ENCODE results near the gene SAMD1. TPM values are rescaled to one million over a fixed set of nuclear protein-coding genes. Genes with fewer than 3 reads are reported as not detected.

Gene SAMD1
- total RNA-seq, 3 donors from 2014 or later (not counting 1 experiment from before 2014, with no cell fraction given), result 30.8 to 33.0 (median 30.9) TPM

- no peak overlapping the region for H3K4me3 ChIP-seq (ENCODE audit: low read length)
- no peak for DNase-seq
- no peak for ATAC-seq
- Mint-ChIP-seq H3K36me3 (no peaks in the 10 kb centered on the region), H3K27ac (no peak overlapping the region), H3K4me1 (peaks cover 0 to 4% of the 10 kb centered on the region in 2 donors), H3K4me3 (no peak overlapping the region), H3K9me3 (no peaks in the 10 kb centered on the region), H3K27me3 (ENCODE audit: low read depth in 2 of 2) (no peaks in the 10 kb centered on the region)
- no peak overlapping the region for H3K27ac ChIP-seq (ENCODE audit: low read length)
- no peaks in the 10 kb centered on the region for H3K27me3 ChIP-seq (ENCODE audit: control insufficient read depth, insufficient read depth, low read length)
- no peaks in the 10 kb centered on the region for H3K4me1 ChIP-seq (ENCODE audit: control insufficient read depth, insufficient read depth, low read length)
- H3K36me3 ChIP-seq (ENCODE audit: control insufficient read depth, insufficient read depth, low read length), result peaks cover 27% of the 10 kb centered on the region
- no peak for TF ChIP-seq CTCF (IDR thresholded peaks at IDR 0.05)
- intact Hi-C loops (cut with micrococcal nuclease), result no loop called here
- 98% methylated on average over 8 of the region's 8 CpGs for WGBS (ENCODE audit: insufficient coverage)
- no peaks in the 10 kb centered on the region for H3K9me3 ChIP-seq (ENCODE audit: control insufficient read depth, insufficient read depth, low read length)
These were observed 15.1 kb upstream of the SAMD1 start for GRCh38 chr19:14105680-14106079.

DNA sequence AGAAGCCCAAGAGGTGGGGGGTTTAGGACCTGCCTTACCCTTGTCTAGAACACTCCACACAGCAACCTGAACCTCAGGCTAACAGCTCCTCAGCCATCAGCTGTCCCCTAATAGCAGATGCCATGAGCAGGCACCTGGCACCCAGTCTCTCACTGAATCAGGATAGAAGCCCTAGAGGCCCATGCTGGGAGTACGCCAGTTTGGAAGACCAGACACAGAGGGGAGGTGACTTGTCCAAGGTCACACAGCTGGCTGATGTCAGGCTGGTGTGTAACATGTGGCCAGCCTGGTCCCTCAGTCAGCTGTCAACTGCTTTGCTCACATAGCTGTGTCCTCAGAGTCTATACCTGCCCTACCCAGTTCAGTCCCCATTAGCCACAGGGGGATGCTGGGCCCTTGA is 12.8 kb upstream of the SAMD1 start:
- no peaks in the 10 kb centered on the region for H3K4me1 Mint-ChIP-seq
- WGBS (ENCODE audit: insufficient coverage), result 100% methylated on average over 1 of the region's 1 CpG
- Histone ChIP-seq H3K27me3 (ENCODE audit: control insufficient read depth, insufficient read depth, low read length) (no peaks in the 10 kb centered on the region), H3K9me3 (ENCODE audit: control insufficient read depth, insufficient read depth, low read length) (no peaks in the 10 kb centered on the region), H3K4me1 (ENCODE audit: control insufficient read depth, insufficient read depth, low read length) (no peaks in the 10 kb centered on the region), H3K27ac (ENCODE audit: low read length) (no peak overlapping the region), H3K36me3 (ENCODE audit: control insufficient read depth, insufficient read depth, low read length) (peaks cover 31% of the 10 kb centered on the region), H3K4me3 (ENCODE audit: low read length) (no peak overlapping the region)
- no peaks in the 10 kb centered on the region for H3K36me3 Mint-ChIP-seq
- no peaks in the 10 kb centered on the region for H3K27me3 Mint-ChIP-seq (ENCODE audit: low read depth in 2 of 2)
- DNase-seq (no peak), ATAC-seq (no peak)
- no peaks in the 10 kb centered on the region for H3K9me3 Mint-ChIP-seq
- TF ChIP-seq CTCF (IDR thresholded peaks at IDR 0.05), result no peak
- H3K4me3 Mint-ChIP-seq, result no peak overlapping the region
- intact Hi-C loops (cut with micrococcal nuclease), result no loop called here
- H3K27ac Mint-ChIP-seq, result no peak overlapping the region

DNA sequence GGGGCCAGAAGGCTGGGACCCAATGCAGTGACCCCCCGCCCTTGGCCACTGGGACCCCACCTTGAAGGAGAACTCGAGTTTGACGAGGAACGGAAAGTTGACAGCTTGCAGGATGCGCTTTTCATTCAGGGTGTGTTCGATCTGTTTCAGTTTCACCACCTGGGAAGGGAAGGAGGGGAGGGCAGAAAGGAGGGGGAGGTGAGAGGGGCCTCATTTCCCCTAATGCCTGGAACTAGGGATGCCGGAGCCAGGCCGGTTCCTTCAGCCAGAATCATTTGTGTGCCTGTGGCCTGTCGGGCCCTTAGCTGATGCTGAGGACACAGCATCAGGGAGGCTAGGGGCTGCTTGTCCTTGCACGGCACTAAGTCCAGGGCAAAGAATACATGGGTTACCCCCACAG is 12.2 kb upstream of the SAMD1 start:
- TF ChIP-seq CTCF (IDR thresholded peaks at IDR 0.05), result no peak
- H3K36me3 Mint-ChIP-seq, result no peaks in the 10 kb centered on the region
- no peaks in the 10 kb centered on the region for H3K9me3 ChIP-seq (ENCODE audit: control insufficient read depth, insufficient read depth, low read length)
- intact Hi-C loops (cut with micrococcal nuclease), result no loop called here
- DNase-seq (no peak), ATAC-seq (no peak)
- no peak overlapping the region for H3K4me3 Mint-ChIP-seq
- H3K9me3 Mint-ChIP-seq, result no peaks in the 10 kb centered on the region
- H3K4me1 ChIP-seq (ENCODE audit: control insufficient read depth, insufficient read depth, low read length), result no peaks in the 10 kb centered on the region
- no peak overlapping the region for H3K27ac Mint-ChIP-seq
- no peaks in the 10 kb centered on the region for H3K4me1 Mint-ChIP-seq
- no peak overlapping the region for H3K27ac ChIP-seq (ENCODE audit: low read length)
- 90% methylated on average over 10 of the region's 10 CpGs for WGBS (ENCODE audit: insufficient coverage)
- no peaks in the 10 kb centered on the region for H3K27me3 Mint-ChIP-seq (ENCODE audit: low read depth in 2 of 2)
- H3K36me3 ChIP-seq (ENCODE audit: control insufficient read depth, insufficient read depth, low read length), result peaks cover 32% of the 10 kb centered on the region
- no peaks in the 10 kb centered on the region for H3K27me3 ChIP-seq (ENCODE audit: control insufficient read depth, insufficient read depth, low read length)
- no peak overlapping the region for H3K4me3 ChIP-seq (ENCODE audit: low read length)

- no peak for TF ChIP-seq CTCF (IDR thresholded peaks at IDR 0.05)
- H3K27ac ChIP-seq (ENCODE audit: low read length), result no peak overlapping the region
- WGBS (ENCODE audit: insufficient coverage), result 92% methylated on average over 11 of the region's 11 CpGs
- no peak for ATAC-seq
- H3K36me3 ChIP-seq (ENCODE audit: control insufficient read depth, insufficient read depth, low read length), result peaks cover 32% of the 10 kb centered on the region
- Mint-ChIP-seq H3K9me3 (no peaks in the 10 kb centered on the region), H3K4me3 (no peak overlapping the region), H3K4me1 (no peaks in the 10 kb centered on the region), H3K27me3 (ENCODE audit: low read depth in 2 of 2) (no peaks in the 10 kb centered on the region), H3K36me3 (no peaks in the 10 kb centered on the region), H3K27ac (no peak overlapping the region)
- H3K4me3 ChIP-seq (ENCODE audit: low read length), result no peak overlapping the region
- no peak for DNase-seq
- H3K27me3 ChIP-seq (ENCODE audit: control insufficient read depth, insufficient read depth, low read length), result no peaks in the 10 kb centered on the region
- intact Hi-C loops (cut with micrococcal nuclease), result no loop called here
- no peaks in the 10 kb centered on the region for H3K9me3 ChIP-seq (ENCODE audit: control insufficient read depth, insufficient read depth, low read length)
- no peaks in the 10 kb centered on the region for H3K4me1 ChIP-seq (ENCODE audit: control insufficient read depth, insufficient read depth, low read length)
These were observed 11.6 kb upstream of the SAMD1 start for GRCh38 chr19:14102102-14102696.
